MM.1S (cell line): Measurements from ENCODE around the gene TOE1.

ENCODE experiments used
- EZH2 ChIP-seq: fragments of 300-600 bp; sonication (generic); optimal IDR thresholded peaks from 2 replicates; pipeline ENCODE3; 2017; ENCODE audit warnings: low read depth, mild to moderate bottlenecking, antibody characterized with exemption, low read length, mixed read lengths
- EZH2phosphoT487 ChIP-seq: fragments of 300-600 bp; sonication (generic); IDR thresholded peaks from 2 replicates; pipeline ENCODE4 v1.6.1; 2018; ENCODE audit warnings: antibody characterized with exemption, low read length
- TF ChIP-seq, protein P1 (sequence below): fragments of 300-600 bp; sonication (generic); IDR thresholded peaks from 2 replicates; pipeline ENCODE4 v1.5.1; 2016; ENCODE audit warnings: antibody characterized with exemption, low read length, mixed read lengths

DNA sequence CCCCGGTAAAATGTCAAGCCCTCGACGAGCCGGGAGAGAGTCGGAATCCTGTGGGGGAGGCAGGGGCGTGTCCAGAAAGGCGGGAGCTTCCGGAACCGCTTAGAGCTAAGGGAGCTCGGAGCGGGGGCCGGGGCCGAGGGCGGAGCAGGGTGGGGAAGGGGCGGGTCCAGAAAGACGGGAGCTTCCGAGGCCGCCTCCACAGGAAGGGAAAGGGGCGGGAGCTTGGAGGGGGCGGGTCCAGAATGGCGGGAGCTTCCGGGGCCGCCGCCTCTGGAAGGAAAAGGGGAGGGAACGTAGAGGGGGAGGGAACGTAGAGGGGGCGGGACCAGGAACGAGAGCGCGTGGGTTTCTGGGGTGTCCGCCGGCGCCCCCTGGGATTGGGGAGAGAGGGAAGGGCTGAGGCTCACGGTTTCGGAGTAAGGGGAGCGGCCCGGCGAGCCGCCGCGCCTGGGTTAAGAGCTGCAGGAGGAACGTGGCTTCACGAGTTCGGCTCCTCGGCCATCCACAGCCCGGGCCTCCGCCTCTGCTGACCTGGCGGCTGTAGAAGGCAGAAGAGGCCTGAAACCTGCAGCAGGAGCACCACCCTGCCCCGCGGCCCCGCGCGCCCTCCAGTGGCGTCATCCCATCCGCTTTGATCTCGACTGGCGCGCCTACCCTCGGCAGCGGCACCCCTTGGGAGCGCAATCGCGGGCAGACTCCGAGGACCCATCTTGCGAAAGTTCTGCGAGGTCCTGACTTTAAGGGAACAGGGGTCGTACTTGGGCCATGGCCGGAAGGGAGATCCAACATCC is 36.3 kb upstream of the TOE1 start:
- TF ChIP-seq, protein P1, sequence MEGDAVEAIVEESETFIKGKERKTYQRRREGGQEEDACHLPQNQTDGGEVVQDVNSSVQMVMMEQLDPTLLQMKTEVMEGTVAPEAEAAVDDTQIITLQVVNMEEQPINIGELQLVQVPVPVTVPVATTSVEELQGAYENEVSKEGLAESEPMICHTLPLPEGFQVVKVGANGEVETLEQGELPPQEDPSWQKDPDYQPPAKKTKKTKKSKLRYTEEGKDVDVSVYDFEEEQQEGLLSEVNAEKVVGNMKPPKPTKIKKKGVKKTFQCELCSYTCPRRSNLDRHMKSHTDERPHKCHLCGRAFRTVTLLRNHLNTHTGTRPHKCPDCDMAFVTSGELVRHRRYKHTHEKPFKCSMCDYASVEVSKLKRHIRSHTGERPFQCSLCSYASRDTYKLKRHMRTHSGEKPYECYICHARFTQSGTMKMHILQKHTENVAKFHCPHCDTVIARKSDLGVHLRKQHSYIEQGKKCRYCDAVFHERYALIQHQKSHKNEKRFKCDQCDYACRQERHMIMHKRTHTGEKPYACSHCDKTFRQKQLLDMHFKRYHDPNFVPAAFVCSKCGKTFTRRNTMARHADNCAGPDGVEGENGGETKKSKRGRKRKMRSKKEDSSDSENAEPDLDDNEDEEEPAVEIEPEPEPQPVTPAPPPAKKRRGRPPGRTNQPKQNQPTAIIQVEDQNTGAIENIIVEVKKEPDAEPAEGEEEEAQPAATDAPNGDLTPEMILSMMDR, result peak; percentile 83
- no peak for TF ChIP-seq EZH2
- no peak for TF ChIP-seq EZH2phosphoT487
